Pons (tissue), 1 donor: ENCODE results near the gene PDIA4.

ENCODE experiments used
- DNase-seq: peaks from one replicate; pipeline ENCODE4 v3.0.0-alpha.2; 2016; ENCODE audit warnings: low spot score

PDIA4 gene

DNA sequence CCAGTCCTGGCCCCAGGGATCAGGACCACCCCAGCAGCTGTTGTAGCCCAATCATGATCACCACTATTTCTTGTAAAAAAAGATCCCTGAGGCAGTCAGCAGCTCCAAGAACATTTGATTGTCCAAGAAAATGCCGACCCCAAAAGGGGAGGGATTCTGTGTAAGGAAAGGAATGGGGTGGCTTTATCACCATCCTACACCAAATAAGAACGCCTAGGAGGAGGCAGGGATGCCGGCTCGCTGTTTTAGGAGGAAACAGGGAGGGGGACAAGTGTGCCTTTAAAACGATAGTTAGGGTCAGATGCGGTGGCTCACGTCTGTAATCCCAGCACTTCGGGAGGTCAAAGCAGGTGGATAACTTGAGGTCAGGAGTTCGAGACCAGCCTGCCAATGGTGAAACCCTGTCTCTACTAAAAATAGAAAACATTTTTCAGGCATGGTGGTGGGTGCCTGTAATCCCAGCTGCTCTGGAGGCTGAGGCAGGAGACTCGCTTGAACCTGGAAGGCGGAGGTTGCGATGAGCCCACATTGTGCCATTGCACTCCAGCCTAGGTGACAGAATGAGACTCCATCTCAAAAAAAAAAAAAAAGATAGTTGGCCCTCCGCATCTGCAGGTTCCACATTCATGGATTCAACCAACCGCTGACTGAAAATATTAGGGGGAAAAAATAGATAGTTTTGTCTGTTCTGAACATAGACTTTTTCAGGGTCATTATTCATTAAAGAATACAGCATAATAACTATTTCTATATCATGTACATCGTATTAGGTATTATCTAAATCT lies 63.6 kb downstream of the PDIA4 start:
- DNase-seq = peak; percentile 7

DNA sequence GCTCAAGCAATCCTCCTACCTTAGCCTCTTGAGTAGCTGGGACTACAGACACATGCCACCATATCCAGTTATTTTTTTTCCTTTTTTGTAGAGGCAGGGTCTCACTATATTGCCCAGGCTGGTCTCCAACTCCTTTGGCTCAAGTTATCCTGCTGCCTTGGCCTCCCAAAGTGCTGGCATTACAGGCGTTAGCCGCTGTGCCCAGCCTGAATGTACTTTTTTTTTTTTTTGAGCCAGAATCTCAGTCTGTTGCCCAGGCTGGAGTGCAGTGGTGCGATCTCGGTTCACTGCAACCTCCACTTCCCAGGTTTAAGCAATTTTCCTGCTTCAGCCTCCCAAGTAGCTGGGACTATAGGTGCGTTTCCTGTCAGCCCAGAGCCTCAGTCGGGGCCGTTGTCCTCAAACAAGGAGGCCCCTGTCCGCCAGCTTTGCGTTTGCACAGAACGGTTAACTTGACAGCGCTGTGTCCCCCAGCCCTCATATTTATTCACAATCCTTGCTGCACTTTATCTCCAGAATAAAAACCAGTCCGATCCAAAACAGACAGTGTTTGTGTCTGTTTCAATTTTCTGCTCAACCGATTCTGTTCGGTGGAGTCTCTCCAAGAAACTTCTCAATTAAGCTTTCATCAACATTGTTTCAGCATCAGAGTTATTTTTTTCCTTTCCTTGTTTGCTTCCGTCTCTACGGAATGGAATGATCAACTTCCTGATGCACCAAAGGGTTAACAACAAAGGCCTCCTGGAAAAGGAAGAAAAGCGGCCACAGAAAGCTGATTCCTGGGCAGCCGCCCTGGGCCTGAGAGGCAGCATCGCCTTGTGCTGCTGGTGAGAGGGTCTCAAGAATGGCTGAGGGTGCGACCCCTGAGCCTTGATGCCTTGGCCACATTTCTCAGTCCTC lies 64.5 kb downstream of the PDIA4 start:
- DNase-seq = peak; percentile 42

DNA sequence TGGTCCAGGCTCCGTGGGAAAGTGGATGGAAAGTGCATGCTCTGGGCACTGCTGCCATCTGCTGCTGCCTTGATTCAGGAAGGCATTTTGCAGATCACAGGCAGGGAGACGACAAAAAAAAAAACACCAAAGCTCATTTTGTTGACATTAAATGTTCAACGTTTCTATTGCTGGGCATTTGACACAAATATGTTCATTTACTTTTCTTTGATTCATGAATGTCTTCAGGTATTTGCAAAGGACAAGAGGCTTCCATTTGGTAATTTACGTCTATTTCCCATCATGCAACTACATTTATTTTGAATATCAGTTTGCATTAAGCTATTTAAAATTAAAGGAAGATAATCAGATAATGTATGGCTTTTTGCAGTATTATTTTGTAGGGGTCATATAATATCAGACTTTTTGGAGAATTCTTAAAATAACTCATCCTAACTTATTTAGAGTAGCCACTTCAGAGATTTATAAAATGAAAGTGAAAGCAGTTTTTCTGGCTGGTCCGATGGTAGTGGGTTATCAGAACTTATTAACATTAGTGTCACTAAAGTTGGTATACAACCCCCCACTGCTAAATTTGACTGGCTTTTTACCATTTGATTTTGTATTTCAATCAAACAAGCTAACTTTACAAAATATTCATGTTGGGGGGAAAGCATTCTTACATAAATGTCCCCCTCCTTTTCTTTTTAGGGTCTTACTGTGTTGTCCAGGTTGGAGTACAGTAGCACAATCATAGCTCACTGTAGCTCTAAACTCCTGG lies 65.3 kb downstream of the PDIA4 start:
- peak; percentile 92 for DNase-seq

DNA sequence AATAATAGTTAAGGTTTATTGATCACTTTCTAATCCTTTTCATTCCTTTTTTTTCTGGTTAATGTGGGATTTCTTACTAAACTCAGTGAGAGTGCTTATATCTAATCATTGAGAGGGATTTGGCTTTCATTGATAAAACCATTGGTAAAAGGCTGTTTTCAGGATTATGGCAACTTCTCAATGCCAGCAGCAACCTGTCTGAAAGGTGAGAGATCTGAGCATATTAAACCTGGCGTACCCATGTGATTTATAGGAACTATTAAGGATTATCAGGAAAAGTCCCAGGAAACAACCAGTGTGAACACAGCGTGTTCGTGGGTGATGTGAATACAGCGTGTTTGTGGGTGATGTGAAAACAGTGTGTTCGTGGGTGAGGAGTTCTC lies 65.9 kb downstream of the PDIA4 start:
- DNase-seq = no peak

DNA sequence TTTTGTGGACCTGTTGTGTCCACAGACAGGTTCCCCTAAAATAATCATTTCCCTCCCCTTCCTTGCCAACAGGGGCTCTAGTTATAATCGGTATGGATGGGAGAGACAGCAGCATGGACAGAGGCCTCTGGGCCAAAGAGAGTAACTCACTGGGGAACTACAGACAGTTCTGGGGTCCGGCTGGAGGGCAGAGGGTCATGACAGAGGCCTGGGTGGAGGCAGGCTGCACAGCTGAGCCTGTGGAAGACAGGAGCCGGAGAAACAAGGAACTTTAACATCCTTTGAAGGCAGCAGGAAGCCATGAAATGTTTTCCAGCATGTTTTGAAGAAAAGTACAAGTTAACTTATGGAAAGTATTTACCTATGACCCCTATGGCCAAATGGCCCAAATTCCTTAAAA lies 68.6 kb downstream of the PDIA4 start:
- no peak for DNase-seq

DNA sequence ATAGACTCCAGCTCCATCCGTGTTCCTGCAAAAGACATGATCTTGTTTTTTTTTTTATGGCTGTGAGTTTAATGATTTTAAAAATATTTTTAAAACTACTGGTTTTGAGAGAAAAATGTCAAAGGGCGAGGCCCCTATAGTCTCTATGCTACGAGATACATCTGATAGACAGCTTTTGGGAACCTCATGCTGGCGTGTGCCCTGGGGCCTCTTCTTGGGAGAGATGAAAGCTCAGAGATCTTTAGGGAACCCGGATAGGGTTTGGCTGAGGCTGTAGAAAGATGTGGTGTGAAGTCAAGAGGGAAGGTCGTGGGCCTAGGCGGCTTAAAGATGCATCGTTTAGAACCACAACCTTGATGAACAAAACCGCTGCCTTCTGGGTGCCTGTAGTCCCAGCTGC lies 70.2 kb downstream of the PDIA4 start:
- DNase-seq = no peak

DNA sequence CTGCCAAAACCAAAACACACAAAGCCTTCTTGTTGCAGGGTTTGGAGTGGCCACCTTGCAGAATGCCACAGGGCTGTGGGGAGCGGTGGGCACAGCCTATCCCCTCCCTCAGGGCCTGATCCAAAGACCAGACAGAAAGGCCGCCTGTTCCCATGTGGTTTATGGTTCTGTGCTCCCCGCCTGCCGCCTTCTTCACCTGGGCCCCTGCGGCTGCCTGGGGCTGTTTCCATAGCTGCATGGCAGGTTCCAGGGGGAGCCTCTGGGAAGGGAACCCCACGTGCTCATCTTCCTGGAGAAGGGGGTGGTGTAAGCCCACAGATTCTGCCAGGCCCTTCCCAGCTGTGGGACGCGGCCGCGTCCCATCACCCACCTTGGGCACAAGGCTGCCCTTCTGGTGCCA lies 73.5 kb downstream of the PDIA4 start:
- DNase-seq = no peak

DNA sequence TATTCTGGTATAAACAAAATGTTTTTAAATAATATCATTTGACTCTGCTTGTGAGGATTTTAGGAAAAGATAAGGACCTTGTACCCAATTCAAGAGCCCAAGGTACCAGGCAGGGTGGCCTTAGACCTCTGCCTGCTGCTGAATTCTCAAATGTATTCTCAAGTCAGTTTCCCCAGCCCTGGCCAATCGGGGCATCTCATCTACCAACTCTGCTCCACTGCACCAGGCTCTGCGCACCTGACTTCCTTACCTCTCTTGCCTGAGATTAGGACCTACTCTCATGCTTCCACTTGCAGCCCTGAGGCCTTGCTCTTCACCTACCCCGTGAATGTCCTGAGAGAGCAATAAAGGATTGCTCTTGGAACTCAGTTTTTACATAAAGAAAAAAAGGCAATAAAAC lies 74.6 kb downstream of the PDIA4 start:
- no peak for DNase-seq
